ENCODE measurements around the gene LASP1. TPM values are rescaled to one million over a fixed set of nuclear protein-coding genes. Genes with fewer than 3 reads are reported as not detected.

LASP1 gene
- total RNA-seq, 1 experiment from 2014 or later = 68.1 TPM

- ChIA-PET CTCF (interaction anchor here (0.6 to 1.9 kb wide), 8 partner anchors 10 to 283 kb away, joined by 3 to 10 read pairs (median 5); partner anchors contain the start of gene RPL23), POLR2A (interaction anchor here (0.7 to 13.1 kb wide), 31 partner anchors 7 to 902 kb away, joined by 3 to 246 read pairs (median 4); partner anchors contain the start of genes CWC25, MLLT6, PIP4K2B and PSMB3)
- H3K4me1 Mint-ChIP-seq (ENCODE audit: insufficient read depth, unreplicated experiment) = peaks cover 47% of the 10 kb centered on the region
- BruUV-seq (replicated peaks) = TSS peak; percentile 45
- H3K27ac Mint-ChIP-seq (ENCODE audit: low read depth, unreplicated experiment) = peak overlapping the region; percentile 80
- DNase-seq (ENCODE audit: unreplicated experiment) = peak; percentile 61
- H3K4me3 Mint-ChIP-seq (ENCODE audit: unreplicated experiment) = peak overlapping the region; percentile 89
- H3K36me3 Mint-ChIP-seq (ENCODE audit: insufficient read depth, unreplicated experiment) = peaks cover 31% of the 10 kb centered on the region
- no peaks in the 10 kb centered on the region for H3K27me3 Mint-ChIP-seq (ENCODE audit: insufficient read depth, unreplicated experiment)
- no peak for TF ChIP-seq CTCF (IDR thresholded peaks at IDR 0.05; ENCODE audit: unreplicated experiment)
- H3K9me3 Mint-ChIP-seq (ENCODE audit: unreplicated experiment) = no peaks in the 10 kb centered on the region
- intact Hi-C loops (cut with micrococcal nuclease) = loop anchor here (1.0 to 2.0 kb wide), 3 partner anchors 30 to 282 kb away; no protein-coding TSS in a partner anchor
Measured at GRCh38 chr17:38870259-38871165, 654 bp downstream of the LASP1 start.

GRCh38 chr17:38871247-38872015, 1.6 kb downstream of the LASP1 start:
- CTCF ChIA-PET = interaction anchor here (0.5 to 1.9 kb wide), 10 partner anchors 9 to 282 kb away, joined by 3 to 10 read pairs (median 4); partner anchors contain the start of gene RPL23
- H3K4me3 Mint-ChIP-seq (ENCODE audit: unreplicated experiment) = peak overlapping the region; percentile 89
- no TSS peak for BruUV-seq (replicated peaks)
- peak overlapping the region; percentile 80 for H3K27ac Mint-ChIP-seq (ENCODE audit: low read depth, unreplicated experiment)
- peaks cover 47% of the 10 kb centered on the region for H3K4me1 Mint-ChIP-seq (ENCODE audit: insufficient read depth, unreplicated experiment)
- no peaks in the 10 kb centered on the region for H3K9me3 Mint-ChIP-seq (ENCODE audit: unreplicated experiment)
- POLR2A ChIA-PET = interaction anchor here (0.5 to 13.1 kb wide), 17 partner anchors 8 to 529 kb away, joined by 3 to 246 read pairs (median 4); partner anchors contain the start of genes CWC25, RPL19 and RPL23
- TF ChIP-seq CTCF (IDR thresholded peaks at IDR 0.05; ENCODE audit: unreplicated experiment) = no peak
- peak; percentile 87 for DNase-seq (ENCODE audit: unreplicated experiment)
- intact Hi-C loops (cut with micrococcal nuclease) = loop anchor here (1.0 to 2.0 kb wide), 3 partner anchors 29 to 281 kb away; no protein-coding TSS in a partner anchor
- H3K36me3 Mint-ChIP-seq (ENCODE audit: insufficient read depth, unreplicated experiment) = peaks cover 24% of the 10 kb centered on the region
- H3K27me3 Mint-ChIP-seq (ENCODE audit: insufficient read depth, unreplicated experiment) = no peaks in the 10 kb centered on the region

GRCh38 chr17:38872027-38872511, 2.2 kb downstream of the LASP1 start:
- TF ChIP-seq CTCF (IDR thresholded peaks at IDR 0.05; ENCODE audit: unreplicated experiment) = no peak
- peaks cover 47% of the 10 kb centered on the region for H3K4me1 Mint-ChIP-seq (ENCODE audit: insufficient read depth, unreplicated experiment)
- H3K27me3 Mint-ChIP-seq (ENCODE audit: insufficient read depth, unreplicated experiment) = no peaks in the 10 kb centered on the region
- TSS peak; percentile 25 for BruUV-seq (replicated peaks)
- intact Hi-C loops (cut with micrococcal nuclease) = no loop called here
- H3K27ac Mint-ChIP-seq (ENCODE audit: low read depth, unreplicated experiment) = peak overlapping the region; percentile 80
- H3K9me3 Mint-ChIP-seq (ENCODE audit: unreplicated experiment) = no peaks in the 10 kb centered on the region
- H3K36me3 Mint-ChIP-seq (ENCODE audit: insufficient read depth, unreplicated experiment) = peaks cover 28% of the 10 kb centered on the region
- CTCF ChIA-PET = interaction anchor here (0.5 to 1.9 kb wide), 5 partner anchors 8 to 137 kb away, joined by 3 to 6 read pairs (median 5); no protein-coding TSS in a partner anchor
- POLR2A ChIA-PET = interaction anchor here (0.6 to 13.1 kb wide), 13 partner anchors 9 to 529 kb away, joined by 3 to 246 read pairs (median 5); partner anchors contain the start of genes CWC25, RPL19 and RPL23
- peak overlapping the region; percentile 89 for H3K4me3 Mint-ChIP-seq (ENCODE audit: unreplicated experiment)
- DNase-seq (ENCODE audit: unreplicated experiment) = no peak

All from MCF 10A (cell line).